ENCODE measurements around the gene SLC25A21.

The SLC25A21 gene

DNA sequence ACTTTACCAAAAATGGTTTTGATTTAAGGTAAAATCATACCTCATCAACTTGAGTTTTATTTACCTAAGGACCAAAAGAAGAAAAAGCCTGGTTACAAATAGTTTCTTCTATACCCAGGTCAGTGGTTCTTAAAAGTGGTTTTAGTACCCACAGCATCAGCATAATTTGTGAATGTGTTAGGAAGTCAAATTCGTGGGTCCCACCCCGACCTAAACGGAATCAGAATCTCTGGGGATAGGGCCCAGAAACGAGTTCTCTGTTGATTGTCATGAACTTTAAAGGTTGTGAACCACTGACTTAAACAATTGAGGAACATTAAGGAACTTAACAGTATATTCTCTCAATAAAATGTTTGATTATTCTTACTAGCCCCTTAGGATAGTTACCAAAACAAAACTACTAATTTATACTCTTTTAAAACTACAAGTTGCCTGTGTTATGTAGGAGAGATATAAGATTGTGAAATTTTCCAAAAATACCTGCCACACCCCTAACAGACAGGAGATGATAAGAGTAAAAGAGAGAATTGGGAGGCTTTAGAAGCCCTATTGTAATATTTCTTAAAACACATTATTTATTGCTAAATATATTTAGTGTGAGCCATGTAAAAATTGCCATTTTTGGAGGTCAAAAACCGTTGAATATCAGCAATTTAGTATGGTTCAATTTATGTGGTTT, 669 bp upstream of the SLC25A21 start:
- no peak for ATAC-seq
- TF ChIP-seq ZNF8 (CRISPR knock-in tag; IDR thresholded peaks at IDR 0.05) (no peak), TCF4 (CRISPR knock-in tag; IDR thresholded peaks at IDR 0.05; ENCODE audit: borderline replicate concordance) (no peak), ZFP3 (CRISPR knock-in tag; IDR thresholded peaks at IDR 0.05) (no peak), ARNTL (CRISPR knock-in tag; IDR thresholded peaks at IDR 0.05; ENCODE audit: borderline replicate concordance, low read depth) (no peak), ISL1 (CRISPR knock-in tag; IDR thresholded peaks at IDR 0.05) (no peak), ZC3H10 (CRISPR knock-in tag; IDR thresholded peaks at IDR 0.05) (no peak), TOX (CRISPR knock-in tag; IDR thresholded peaks at IDR 0.05; ENCODE audit: borderline replicate concordance) (no peak)
- TF ChIP-seq, protein P1, sequence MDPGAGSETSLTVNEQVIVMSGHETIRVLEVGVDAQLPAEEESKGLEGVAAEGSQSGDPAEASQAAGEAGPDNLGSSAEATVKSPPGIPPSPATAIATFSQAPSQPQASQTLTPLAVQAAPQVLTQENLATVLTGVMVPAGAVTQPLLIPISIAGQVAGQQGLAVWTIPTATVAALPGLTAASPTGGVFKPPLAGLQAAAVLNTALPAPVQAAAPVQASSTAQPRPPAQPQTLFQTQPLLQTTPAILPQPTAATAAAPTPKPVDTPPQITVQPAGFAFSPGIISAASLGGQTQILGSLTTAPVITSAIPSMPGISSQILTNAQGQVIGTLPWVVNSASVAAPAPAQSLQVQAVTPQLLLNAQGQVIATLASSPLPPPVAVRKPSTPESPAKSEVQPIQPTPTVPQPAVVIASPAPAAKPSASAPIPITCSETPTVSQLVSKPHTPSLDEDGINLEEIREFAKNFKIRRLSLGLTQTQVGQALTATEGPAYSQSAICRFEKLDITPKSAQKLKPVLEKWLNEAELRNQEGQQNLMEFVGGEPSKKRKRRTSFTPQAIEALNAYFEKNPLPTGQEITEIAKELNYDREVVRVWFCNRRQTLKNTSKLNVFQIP (CRISPR knock-in tag; IDR thresholded peaks at IDR 0.05; ENCODE audit: borderline replicate concordance, low read depth), result no peak

DNA sequence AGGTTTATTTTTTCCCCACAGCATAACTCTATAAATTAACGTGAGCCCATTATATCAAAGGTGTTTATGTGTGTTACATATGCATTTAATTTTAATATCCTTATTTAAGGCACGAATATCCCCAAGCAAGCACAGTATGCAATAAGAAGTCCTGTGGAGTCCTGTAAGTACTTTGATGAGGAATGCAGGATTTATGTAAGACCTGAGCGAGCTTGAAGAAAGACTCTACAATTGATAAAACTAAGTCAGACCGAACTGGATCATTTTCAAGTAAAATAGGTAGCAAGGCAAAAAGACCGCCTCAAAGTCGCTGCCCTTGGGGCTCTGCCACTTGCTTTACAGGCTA, 755 bp downstream of the SLC25A21 start:
- TF ChIP-seq ZNF8 (CRISPR knock-in tag; IDR thresholded peaks at IDR 0.05) (no peak), ISL1 (CRISPR knock-in tag; IDR thresholded peaks at IDR 0.05) (no peak), ZFP30 (CRISPR knock-in tag; IDR thresholded peaks at IDR 0.05) (no peak), ESRRG (CRISPR knock-in tag; IDR thresholded peaks at IDR 0.05) (no peak), GLIS3 (CRISPR knock-in tag; IDR thresholded peaks at IDR 0.05) (no peak), ZNF70 (CRISPR knock-in tag; IDR thresholded peaks at IDR 0.05) (no peak), BACH2 (CRISPR knock-in tag; IDR thresholded peaks at IDR 0.05; ENCODE audit: borderline replicate concordance) (no peak), TCF4 (CRISPR knock-in tag; IDR thresholded peaks at IDR 0.05; ENCODE audit: borderline replicate concordance) (no peak), ZFP3 (CRISPR knock-in tag; IDR thresholded peaks at IDR 0.05) (no peak), ARNTL (CRISPR knock-in tag; IDR thresholded peaks at IDR 0.05; ENCODE audit: borderline replicate concordance, low read depth) (no peak), SNAI2 (CRISPR knock-in tag; IDR thresholded peaks at IDR 0.05) (no peak), PPARA (CRISPR knock-in tag; IDR thresholded peaks at IDR 0.05; ENCODE audit: borderline replicate concordance) (no peak), ZC3H10 (CRISPR knock-in tag; IDR thresholded peaks at IDR 0.05) (no peak), TOX (CRISPR knock-in tag; IDR thresholded peaks at IDR 0.05; ENCODE audit: borderline replicate concordance) (no peak)
- TF ChIP-seq, protein P1 (CRISPR knock-in tag; IDR thresholded peaks at IDR 0.05; ENCODE audit: borderline replicate concordance, low read depth), result no peak
- ATAC-seq, result no peak

DNA sequence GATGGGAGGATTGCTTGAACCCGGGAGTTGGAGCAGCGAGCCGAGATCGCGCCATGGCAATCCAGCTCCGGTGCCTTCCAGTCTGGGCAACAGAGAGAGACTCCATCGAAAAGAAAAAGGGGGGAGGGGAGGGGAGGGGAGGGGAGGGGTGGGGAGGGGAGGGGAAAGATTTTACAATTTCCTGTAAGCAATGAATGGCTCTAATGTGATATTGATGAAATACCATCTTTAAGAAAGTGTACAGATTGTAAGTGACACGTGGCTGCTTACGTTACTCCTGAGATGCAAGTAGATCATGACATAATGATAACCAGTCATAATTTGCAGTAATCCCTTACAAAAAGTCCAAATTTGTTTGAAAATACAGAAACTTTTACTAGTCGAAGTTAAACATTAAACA, 1.4 kb downstream of the SLC25A21 start:
- no peak for ATAC-seq
- no peak for TF ChIP-seq ZNF70 (CRISPR knock-in tag; IDR thresholded peaks at IDR 0.05)
- no peak for TF ChIP-seq ESRRG (CRISPR knock-in tag; IDR thresholded peaks at IDR 0.05)
- TF ChIP-seq SNAI2 (CRISPR knock-in tag; IDR thresholded peaks at IDR 0.05), result no peak
- TF ChIP-seq, protein P2, sequence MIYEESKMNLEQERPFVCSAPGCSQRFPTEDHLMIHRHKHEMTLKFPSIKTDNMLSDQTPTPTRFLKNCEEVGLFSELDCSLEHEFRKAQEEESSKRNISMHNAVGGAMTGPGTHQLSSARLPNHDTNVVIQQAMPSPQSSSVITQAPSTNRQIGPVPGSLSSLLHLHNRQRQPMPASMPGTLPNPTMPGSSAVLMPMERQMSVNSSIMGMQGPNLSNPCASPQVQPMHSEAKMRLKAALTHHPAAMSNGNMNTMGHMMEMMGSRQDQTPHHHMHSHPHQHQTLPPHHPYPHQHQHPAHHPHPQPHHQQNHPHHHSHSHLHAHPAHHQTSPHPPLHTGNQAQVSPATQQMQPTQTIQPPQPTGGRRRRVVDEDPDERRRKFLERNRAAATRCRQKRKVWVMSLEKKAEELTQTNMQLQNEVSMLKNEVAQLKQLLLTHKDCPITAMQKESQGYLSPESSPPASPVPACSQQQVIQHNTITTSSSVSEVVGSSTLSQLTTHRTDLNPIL (CRISPR knock-in tag; IDR thresholded peaks at IDR 0.05; ENCODE audit: low read depth), result no peak
- no peak for TF ChIP-seq ISL1 (CRISPR knock-in tag; IDR thresholded peaks at IDR 0.05)

DNA sequence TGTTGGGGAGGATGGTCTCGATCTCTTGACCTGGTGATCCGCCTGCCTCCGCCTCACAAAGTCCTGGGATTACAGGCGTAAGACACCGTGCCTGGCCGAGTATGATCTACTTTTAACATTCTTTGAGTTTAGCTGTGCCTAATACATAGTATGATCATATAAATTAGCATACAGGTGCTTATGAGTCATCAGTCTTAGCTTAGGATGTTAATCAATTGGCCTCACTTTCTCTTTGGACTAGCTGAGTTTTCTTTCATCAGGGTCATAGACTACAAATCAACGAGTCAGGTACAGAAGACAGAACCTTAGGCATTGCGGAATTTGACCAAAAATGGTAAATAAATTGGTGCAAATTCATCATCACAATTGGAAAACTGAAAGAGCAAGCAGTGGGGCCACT, 2.2 kb downstream of the SLC25A21 start:
- TF ChIP-seq PPARA (CRISPR knock-in tag; IDR thresholded peaks at IDR 0.05; ENCODE audit: borderline replicate concordance) (no peak), ESRRG (CRISPR knock-in tag; IDR thresholded peaks at IDR 0.05) (no peak), GLIS3 (CRISPR knock-in tag; IDR thresholded peaks at IDR 0.05) (no peak), TCF4 (CRISPR knock-in tag; IDR thresholded peaks at IDR 0.05; ENCODE audit: borderline replicate concordance) (no peak), TOX (CRISPR knock-in tag; IDR thresholded peaks at IDR 0.05; ENCODE audit: borderline replicate concordance) (no peak), RARB (CRISPR knock-in tag; IDR thresholded peaks at IDR 0.05) (no peak), ZNF70 (CRISPR knock-in tag; IDR thresholded peaks at IDR 0.05) (no peak), ZNF565 (CRISPR knock-in tag; conservative IDR thresholded peaks at IDR 0.05; ENCODE audit: low read depth) (no peak), SNAI2 (CRISPR knock-in tag; IDR thresholded peaks at IDR 0.05) (no peak)
- TF ChIP-seq, protein P1 (CRISPR knock-in tag; IDR thresholded peaks at IDR 0.05; ENCODE audit: borderline replicate concordance, low read depth), result no peak
- TF ChIP-seq, protein P2 (CRISPR knock-in tag; IDR thresholded peaks at IDR 0.05; ENCODE audit: low read depth), result no peak
- TF ChIP-seq, protein P3, sequence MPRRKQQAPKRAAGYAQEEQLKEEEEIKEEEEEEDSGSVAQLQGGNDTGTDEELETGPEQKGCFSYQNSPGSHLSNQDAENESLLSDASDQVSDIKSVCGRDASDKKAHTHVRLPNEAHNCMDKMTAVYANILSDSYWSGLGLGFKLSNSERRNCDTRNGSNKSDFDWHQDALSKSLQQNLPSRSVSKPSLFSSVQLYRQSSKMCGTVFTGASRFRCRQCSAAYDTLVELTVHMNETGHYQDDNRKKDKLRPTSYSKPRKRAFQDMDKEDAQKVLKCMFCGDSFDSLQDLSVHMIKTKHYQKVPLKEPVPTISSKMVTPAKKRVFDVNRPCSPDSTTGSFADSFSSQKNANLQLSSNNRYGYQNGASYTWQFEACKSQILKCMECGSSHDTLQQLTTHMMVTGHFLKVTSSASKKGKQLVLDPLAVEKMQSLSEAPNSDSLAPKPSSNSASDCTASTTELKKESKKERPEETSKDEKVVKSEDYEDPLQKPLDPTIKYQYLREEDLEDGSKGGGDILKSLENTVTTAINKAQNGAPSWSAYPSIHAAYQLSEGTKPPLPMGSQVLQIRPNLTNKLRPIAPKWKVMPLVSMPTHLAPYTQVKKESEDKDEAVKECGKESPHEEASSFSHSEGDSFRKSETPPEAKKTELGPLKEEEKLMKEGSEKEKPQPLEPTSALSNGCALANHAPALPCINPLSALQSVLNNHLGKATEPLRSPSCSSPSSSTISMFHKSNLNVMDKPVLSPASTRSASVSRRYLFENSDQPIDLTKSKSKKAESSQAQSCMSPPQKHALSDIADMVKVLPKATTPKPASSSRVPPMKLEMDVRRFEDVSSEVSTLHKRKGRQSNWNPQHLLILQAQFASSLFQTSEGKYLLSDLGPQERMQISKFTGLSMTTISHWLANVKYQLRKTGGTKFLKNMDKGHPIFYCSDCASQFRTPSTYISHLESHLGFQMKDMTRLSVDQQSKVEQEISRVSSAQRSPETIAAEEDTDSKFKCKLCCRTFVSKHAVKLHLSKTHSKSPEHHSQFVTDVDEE (CRISPR knock-in tag; IDR thresholded peaks at IDR 0.05), result no peak
- TF ChIP-seq, protein P4, sequence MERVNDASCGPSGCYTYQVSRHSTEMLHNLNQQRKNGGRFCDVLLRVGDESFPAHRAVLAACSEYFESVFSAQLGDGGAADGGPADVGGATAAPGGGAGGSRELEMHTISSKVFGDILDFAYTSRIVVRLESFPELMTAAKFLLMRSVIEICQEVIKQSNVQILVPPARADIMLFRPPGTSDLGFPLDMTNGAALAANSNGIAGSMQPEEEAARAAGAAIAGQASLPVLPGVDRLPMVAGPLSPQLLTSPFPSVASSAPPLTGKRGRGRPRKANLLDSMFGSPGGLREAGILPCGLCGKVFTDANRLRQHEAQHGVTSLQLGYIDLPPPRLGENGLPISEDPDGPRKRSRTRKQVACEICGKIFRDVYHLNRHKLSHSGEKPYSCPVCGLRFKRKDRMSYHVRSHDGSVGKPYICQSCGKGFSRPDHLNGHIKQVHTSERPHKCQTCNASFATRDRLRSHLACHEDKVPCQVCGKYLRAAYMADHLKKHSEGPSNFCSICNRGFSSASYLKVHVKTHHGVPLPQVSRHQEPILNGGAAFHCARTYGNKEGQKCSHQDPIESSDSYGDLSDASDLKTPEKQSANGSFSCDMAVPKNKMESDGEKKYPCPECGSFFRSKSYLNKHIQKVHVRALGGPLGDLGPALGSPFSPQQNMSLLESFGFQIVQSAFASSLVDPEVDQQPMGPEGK (CRISPR knock-in tag; IDR thresholded peaks at IDR 0.05; ENCODE audit: borderline replicate concordance), result no peak
- ATAC-seq, result no peak
